Measurements from ENCODE around the gene SRGAP3.

Gene SRGAP3

DNA sequence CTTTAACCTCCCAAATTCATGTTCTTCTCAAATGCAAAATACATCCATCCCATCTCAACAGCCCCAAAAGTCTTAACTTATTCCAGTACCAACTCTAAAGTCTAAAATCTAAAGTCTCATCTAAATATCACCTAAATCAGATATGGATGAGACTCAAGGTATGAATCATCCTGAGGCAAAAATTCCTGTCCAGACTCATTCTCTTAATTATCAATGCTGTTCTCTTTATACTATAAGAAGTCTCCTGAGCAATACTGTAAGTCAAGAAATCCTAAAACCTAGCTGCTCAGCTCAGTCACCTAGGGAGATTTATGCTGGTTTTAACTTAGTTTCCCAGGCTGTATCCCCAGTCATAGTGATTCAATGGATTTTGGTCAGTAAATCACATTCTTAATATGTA lies 297.3 kb downstream of the SRGAP3 start:
- DNase-seq: no peak

DNA sequence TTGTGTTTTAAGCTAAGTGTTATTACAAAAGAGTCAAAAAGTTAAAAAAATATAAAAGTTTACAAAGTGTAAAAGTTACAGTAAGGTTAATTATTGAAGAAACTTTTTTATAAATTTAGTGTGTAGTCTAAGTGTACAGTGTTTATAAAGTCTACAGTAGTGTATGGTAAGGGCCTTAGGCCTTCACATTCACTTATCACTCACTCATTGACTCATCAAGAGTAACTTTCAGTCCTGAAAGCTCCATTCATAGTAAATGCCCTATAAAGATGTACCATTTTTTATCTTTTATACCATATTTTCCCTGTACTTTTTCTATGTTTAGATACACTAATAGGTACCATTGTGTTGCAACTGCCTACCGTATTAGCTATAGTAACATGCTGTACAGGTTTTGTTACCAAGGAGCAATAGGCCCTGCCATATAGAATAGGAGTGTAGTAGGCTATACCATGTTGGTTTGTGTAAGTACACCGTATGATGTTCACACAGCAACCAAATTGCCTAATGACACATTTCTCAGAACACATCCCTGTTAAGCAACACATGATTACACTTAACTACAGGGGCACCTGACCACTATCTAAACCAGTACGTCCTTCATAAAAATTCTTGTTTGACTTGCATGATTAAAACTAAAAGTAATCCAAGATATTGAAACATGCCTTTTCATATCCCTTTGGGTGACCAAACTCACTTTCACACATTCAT lies 303.4 kb downstream of the SRGAP3 start:
- DNase-seq: no peak

DNA sequence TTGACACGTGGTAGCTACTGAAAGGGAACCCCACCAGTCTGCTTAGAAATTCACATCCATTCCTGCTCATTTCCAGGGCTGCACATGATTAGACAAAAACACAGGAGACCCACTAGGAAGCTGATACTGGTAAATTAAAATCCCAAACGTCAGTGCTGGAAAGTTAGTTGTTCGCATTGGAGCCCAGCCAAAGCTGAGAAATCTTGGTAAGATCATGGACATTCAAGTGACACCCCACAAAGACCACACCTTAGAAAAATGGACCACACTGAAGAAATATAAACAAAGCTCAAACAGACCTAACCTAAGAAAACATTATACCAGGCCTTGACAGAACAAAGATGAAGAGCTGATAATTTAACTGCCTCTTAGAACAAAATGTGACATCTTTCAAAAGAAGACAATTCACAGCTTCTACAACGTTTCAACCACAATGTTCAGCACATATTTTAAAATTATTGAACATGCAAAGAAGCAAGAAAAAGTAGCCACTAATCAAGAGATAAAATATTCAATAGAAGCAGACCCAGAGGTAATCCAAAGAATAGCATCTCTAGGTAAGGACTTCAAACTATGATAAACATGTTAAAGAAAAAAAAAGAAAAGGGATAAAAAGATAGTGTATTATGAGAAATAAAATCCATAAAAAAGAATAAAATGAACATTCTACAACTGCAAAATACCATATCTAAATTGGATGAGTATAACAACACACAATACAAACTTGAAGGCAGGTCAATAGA lies 306.5 kb downstream of the SRGAP3 start:
- no peak for DNase-seq

DNA sequence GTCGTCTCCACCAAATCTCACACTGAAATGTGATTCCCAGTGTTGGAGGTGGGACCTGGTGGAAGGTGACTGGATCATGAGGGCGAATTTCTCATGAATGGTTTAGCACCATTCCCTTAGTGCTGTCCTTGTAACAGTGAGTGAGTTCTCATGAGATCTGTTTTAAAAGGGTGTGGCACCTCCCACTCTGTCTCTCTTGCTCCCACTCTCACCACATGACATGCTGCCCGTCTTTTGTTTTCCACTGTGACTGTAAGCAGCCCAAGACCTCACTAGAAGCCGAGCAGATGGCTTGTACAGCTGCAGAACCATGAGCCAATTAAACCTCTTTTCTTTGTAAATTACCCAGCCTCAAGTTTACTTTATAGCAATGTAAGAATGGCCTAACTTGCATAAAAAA lies 307.3 kb downstream of the SRGAP3 start:
- DNase-seq: no peak

DNA sequence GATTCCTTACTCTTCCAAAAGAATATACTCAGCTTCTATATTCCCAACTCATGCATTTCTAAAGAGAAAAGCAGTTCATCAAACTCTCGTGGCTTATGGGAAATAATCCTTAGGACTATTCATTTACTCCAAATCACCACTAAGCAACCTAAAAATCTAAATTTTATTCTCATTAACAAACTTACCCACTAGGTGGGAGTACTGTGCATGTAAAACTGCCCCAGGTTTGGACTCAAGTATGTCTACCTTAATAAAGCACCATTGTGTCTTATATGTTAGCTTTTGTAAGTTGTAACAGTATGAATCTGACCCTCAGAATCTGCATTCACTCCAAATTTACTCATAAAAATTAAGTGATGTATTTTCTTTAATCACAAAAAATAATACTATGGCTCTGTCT lies 311.4 kb downstream of the SRGAP3 start:
- no peak for DNase-seq

DNA sequence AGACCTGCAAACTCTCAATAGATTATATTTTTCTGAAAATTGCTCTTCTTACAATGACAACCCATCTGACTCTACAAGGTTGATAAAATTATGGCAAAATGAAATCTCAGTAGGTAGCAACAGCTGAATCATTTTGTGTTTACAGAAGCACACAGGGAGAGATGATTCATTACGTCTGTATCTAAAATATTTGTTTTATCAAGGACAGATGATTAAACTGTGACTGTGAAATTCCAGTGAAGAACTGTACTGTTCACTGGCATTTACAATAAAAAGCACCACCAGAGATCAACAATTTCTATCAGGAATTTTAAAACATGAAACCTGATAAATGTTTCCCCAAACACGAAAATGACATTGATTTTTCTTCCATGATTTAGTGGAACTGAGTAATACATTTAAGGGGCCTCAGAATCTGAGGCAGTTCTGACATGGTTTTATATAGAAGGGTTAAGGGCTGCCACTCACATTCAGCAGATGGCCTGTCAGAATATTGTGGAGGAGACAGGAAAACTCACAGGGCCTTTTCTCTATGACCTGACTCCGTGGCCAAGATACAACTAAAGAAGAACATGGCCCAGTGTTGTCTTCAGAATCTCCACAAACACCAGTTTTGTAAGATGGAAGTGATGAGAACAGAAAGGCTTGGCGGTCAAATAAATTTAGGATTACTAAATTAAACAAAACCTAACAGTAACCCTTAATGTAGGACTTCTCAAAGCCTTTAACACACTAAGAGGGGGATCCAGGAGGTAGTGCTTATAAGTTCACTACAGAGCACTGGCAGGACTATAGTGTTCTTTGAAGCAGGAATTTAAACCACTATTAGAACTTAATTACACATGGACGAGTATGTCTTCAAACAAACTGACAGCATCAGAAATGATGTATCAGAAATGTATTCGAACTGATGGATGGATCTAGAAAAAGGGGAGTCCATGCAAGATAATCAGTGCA lies 312.1 kb downstream of the SRGAP3 start:
- no peak for DNase-seq

DNA sequence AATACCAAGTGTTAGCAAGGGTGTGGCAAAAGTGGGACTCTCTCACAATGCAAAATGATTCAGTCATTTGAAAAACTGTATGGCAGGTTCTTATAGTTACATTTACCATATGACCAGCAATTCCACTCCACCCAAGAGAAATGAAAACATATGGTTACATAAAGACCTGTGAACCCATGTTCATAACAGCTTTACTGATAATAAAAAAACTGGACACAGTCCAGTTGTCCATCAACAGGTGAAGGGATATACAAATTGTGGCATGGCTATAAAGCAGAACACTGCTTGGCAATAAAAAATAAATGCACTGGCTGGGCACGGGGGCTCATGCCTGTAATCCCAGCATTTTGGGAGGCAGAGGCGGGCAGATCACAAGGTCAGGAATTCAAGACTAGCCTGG lies 316.9 kb downstream of the SRGAP3 start:
- DNase-seq: no peak

DNA sequence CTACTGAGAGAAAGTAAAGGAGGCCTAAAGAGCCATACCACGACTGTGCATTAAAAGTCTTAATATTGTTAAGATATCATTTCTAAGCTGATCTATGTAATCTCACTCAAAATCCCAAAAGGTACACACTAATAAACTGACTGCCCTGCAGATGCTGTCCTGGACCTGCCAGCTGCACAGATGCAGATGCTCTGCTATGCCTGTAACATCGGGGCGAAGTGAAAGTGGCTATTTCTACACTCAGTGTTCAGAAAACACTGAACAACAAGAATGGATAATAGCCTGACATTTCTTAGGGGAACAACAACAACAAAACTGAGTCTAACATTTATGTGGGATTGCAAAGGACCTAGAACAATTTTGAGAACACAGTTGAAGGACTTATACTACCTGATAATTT lies 318.1 kb downstream of the SRGAP3 start:
- DNase-seq: no peak
